HG03354 (cell line): ENCODE measurements around the gene FHOD3.

Experiments used
- ATAC-seq: cut with Tn5 transposase; IDR thresholded peaks from one replicate; pipeline ENCODE4 v1.9.1; 2021; ENCODE audit warnings: mild to moderate bottlenecking; ENCODE audit not compliant: unreplicated experiment, poor library complexity, severe bottlenecking

FHOD3 gene

DNA sequence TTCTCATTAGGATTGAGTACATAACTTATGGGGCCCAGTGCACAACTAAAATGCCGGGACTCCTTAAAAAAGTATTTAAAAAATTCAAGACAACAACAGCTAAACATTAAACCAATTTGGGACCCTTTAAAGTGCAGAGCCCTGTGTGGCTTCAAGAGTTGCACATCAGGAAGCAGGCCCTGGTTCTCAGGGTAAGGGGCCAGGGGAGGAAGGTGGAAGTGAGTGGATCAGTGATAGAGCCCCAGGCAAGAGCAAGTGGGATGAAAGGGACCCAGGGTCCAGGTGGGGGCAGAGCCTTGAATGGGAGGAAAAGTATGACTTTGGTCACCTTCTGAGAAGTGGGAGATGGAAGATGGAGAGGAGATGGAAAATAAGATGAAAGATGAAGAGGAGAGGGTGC, 2.3 kb upstream of the FHOD3 start:
- ATAC-seq = no peak

DNA sequence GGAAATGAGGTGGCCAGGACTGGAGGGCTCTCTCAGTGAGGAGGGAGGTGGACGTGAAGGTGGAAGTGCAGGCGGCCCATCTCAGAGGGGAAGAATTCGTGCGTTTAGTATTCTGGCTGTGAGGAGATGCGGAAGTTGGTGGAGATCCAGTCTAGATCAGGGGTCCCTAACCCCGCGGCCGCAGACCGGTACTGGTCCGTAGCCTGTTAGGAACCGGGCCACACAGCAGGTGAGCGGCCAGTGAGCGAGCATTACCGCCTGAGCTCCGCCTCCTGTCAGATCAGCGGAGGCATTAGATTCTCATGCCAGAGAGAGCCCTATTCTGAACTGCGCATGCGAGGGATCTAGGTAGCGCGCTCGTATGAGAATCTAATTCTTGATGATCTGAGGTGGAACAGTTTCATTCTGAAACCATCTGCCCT, 1.6 kb upstream of the FHOD3 start:
- ATAC-seq = no peak

DNA sequence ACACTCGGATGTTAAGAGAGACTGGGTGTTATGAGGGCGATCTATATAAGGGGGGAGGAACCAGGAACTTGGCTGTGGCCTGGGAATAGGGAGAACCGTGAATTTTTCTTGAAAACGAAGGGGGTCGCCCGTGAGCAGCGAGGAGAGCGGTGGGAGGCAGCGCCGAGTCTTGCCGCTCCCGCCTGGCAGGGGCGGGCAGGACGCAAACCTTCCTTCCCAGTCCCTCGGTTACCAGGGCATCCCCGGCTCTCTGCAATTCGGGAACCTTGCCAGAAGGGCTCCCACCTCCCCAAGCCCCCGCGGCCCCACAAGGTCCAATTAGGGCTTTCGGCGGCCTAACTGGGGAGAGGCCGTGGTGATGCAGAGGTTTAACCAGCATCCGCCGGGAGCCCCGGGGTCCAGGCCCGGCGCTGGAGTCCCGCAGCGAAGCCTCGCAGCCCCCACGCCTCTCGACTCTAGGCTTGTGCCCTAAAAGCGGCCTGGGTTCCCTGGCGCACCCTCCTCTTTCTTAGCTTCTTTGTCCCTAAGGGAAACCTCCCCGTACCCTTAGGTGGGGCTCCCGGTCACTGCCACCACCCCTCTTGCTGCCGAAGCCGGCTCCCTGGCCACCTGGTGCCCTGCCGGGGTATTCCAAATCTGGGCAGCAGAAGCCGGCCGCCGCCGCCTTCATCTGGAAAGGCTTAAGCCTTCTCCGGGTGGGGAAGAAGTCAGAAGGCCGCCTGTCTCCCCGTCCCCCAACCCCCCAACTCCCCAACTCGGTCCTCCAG, 680 bp upstream of the FHOD3 start:
- ATAC-seq = peak; percentile 27

DNA sequence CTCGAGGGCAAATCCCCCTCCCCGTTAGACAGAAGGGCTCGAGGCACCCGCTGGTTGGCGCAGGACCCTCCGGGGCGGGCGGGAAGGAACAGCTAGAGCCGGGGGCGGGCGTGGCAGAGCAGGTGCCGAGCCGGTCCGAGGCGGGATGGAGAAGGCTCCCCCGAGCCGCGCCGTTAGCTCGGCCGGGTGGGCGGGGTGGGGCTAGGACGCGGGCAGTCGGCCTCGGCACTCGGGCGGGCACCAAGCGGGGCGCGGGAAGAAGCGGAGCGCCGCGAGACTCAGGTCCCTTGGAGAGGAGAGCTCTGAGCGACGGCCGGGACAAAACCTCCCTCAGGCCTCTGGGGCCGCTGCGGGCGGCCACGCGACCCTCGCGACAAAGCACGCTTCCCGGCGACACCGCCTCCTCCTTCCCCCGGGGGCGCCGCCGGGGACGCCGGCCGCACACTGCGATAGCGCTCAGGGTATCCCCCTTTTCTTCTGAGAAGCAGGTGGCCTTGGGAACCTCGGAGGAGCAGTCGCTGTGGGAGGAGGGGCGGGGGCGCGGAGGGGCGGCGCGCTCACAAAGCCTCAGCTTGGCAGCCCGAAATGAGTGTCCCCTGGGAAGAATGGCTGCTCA, 721 bp downstream of the FHOD3 start:
- ATAC-seq = peak; percentile 36

DNA sequence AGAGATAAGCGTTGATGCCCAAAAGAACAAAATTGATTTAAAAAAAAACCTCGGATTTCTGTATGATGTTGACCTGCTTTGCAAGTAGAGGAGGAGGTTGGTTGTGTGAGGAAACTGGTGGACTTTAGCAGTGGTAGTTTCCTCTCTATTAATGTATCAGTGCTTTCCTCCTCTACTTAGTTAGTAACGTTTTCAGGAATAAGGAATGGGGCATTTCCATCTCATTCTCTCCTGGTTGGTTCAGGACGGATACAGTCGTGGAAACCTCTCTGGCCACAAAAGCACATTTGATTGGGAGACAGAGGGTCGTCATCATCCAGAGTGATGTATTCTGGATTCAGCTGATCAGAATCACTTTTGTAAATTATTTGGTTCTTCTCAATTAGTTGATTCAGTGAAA, 1.5 kb downstream of the FHOD3 start:
- no peak for ATAC-seq

DNA sequence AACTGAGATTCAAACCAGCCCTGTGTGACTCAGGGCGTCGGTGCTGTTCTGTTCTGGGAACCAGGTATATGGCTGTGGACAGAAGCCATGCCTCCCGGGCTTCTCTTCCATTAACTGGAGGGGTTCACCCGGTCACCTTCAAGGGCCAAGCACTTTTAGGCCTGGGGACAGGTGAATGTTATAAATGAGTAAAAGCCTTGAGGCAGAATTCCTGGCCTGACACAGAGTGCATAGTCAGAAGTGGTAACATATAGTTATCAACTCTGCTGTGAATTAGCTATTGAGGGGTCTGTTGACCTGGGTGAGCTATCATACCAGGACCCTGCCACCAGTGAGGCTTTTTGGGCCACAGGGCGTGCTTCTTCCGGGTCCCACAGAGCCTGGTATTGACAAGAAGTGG, 2.7 kb downstream of the FHOD3 start:
- ATAC-seq = no peak

DNA sequence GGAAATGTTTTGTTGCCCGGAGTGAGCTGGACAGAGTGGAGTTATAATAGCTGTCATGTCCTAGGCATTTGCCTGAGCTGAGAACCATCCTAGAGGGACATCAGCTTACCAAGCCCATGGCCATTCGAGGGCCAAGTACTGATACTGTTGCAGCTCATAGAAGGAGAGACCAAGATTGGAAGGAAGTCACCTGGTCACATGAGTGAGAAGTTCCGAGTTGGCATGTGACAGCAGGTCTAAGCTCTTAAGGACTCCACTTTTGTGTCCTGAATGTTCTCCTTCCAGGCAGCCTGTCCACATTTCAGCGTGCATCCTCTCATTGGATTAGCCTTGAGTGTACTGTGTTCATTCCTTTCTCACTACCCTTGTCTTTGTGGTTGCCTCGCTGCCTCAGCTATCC, 4.4 kb downstream of the FHOD3 start:
- no peak for ATAC-seq

DNA sequence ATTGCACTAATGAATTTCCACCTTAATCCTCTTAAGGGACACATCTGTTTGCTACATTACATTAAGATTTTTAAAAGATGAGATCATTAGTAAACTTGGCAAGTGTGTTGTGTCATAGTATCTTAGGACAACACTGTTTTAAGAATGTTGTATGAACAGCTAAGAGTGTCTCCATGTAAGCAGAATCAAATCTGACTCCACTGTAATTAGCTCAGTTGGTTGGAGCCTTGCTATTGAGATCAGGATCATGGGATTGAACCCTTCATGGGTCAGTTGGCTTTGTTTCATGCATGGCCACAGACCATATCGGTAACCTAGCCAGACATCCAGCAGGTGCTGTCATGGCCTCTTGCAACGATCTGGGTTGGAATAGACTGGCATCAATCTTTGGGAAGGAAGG, 5.2 kb downstream of the FHOD3 start:
- no peak for ATAC-seq

DNA sequence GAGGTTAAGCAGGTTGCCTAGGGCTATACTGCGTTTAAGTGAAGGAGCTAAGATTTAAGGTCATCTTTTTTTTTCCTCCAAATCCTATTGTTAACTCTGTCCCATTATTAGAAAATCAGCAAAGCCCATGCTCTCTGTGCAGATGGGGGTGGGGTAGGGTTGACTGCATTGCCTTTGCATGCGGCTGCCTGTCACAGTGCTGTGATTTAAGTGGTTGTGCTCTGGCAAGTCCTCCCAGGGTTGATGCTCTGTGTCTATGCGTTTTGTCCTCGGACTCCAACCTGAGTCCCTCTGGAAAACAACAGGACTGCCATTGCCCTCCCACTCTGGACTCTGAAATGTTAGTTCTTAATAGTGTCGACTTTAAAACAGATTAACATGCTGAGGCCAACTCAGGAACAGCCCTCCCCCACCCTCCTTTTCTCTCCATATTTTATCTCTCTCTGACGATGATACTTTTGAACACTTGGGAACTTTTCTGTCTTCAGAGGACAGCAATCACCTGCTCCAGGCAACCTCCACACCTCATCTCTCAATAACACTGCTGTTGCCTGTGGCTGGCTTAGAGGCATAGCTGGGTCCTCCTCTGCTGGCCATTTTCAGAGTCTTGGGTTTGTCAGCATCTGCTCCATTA, 5.8 kb downstream of the FHOD3 start:
- no peak for ATAC-seq

DNA sequence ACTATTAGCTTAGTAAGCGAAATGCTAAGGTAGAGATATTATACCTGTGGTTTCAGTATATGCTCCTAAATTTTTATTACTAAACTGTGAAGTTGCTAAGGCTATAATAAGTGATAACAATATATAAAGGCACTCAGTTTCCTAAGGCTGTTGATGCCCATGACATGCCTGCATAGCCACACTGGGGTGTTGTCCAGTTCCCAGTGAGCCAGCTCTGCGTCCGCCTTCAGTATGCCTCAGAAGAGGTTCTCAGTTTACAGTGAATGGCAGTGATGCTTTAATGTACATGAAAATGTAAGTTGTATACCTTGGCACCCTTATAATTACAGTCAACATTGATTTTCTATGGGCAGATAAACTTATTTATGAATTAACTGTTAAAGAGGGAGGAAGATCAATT, 7.2 kb downstream of the FHOD3 start:
- no peak for ATAC-seq

DNA sequence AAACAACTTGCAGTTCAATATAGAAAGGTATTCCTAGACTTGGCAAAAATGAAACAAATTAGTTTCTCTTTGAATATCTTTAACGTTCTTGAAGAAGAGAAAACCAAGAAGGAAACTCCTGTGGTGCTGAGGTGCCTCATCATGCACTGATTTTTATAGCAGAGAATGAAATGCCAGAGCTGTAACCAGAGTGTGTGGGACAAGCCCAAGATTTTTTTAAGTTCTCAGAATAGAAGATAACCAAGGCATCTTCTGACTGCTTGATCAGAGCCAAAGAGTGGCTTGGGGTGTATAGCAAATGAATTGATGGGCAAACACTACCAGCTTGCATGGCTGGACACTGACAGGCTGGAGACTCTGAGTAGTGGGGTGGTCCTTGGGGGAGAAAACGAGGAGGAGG, 7.9 kb downstream of the FHOD3 start:
- no peak for ATAC-seq

DNA sequence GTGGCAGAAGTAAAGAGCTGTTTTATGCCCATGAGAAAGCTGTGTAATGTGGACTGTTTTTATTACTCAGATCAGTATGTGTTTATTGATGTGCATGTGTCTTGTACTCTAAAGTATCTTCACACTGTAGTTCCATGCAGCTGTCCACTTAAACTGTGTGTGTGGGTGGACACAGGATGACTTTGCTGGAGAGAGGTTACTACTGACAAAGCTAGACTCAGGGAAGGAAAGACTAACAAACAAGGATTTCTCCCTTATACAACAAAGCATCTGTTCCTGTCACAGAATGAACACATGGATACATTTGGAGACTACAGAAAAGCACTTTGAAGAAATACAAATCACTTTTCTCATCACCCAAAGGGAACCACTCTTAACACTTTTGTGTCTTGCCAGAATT, 10.0 kb downstream of the FHOD3 start:
- no peak for ATAC-seq

DNA sequence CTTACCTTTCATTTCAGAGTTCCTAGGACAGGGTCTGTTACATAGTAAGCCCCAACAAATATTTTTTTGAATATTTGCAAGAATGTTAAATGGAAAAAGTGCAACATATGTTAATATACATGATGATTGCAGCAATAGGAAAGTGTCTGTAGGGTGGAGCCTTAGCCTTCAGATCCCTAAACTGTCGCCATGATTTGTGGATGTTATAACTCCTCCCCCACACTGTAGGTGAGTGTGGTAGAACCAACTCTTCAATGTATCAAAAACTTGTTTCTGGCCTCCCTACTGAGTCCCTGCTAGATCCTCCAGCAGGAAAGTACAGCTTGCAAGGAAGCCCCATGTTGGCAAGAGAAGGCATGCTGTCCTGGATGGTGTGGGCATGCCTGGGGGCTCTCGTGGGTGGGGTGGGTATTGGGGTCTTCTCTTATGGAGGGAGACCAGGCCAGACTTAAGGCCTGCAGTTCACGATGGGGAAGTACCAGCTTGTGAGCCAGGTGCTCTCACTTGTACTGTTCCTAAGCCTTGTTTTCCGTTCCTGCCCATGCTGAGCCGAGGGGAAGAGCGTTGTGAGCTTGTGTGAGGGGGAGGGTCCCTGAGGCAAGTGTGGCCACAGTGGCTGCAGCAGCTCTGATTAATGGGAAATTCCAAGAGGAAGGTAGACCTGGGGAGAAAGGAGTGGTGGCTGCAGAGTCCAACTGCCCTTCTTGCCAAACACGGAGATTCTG, 11.4 kb downstream of the FHOD3 start:
- no peak for ATAC-seq

DNA sequence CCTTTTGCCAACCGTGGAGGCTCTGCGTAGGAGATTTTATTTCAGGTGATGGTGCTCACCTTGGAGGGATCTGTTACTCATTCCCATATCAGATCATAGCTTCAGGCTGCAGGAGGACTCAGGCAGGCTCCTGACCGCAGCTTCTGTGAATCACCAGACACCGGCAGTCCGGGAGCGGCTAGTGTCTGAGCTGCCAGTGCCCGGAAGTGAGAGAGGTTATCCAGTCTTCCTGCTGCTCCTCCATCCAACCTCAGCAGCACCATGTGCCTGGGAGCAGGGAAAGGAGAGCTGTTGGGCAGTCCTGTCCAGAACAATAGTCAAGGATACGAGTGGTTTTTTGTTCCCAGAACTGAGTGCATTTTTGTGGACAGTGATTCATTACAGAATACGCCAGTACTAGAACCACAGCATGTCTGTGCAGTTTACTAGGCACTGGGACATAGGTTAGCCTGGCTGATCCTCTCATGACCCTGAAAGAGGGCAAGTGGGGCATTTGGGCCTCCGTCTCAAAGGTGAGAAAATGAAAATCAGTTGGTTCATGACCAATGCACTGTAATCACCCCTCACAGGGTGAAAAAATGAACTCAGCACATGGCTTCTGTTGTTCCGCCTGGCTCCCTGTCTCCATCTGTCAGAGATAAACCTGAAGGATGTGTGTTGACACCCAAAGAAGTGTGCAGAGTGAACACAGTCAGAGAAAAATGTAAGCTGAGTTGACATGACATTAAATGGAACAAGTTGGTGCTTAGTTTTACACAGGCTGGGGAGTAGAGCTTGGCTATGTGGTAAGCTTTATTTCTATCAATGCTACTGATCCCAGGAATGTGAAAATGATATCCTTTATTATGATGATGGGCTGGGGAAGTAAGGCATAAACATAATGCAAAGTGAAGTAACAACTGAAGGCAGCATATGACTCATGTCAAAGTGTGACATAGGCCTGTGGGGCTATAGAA, 12.2 kb downstream of the FHOD3 start:
- ATAC-seq = no peak

DNA sequence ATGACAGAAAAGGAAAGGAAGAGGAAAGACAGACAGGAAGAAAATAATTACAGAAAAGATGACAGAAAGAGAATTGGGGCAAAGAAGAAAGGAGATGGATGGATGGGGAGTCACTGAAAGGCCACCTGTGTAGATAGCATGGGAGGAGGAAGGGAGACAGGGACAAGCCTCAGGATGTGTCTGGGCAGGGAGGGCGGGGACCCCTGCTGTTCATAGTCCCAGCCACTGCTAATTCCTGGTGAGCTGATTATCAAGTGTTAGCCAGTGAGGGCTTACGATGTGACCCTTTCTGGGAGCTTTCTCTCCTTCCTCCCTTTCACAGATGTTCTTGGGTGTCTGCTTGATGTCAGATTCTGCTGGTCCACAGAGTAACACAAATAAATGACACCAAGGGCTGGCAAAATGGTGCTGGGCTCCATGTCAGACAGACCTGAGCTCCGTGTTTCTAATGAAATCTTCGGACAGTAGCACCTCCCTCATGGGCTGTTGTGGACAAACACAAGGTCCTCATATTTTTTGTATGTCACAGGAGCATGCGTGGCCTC, 13.6 kb downstream of the FHOD3 start:
- no peak for ATAC-seq

DNA sequence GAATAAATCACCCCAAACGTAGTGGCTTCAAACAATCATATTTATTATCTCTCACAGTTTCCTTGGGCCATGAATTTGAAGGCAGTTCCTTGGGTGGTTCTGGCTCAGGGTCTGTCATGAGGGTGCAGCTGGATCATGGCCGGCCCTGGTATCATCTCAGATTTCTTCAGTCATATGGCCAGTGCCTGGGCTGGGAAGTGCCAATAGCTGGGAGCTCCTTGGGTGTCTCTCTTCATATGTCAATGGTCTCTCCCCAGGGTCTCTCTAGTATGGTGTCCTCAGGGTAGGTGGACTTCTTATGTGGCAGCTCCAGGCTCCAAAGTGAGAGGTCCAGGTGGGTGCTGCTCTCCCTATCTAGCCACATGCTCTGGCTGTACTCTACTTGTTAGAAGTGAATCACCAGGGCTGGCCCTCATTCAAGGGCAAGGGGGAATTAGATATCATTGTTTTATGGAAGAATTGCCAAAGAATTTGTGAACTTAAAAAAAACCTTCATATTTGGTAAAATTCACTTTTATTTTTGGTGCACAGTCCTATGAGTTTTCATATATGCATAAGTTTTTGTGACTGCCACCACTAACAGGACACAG, 15.4 kb downstream of the FHOD3 start:
- ATAC-seq = no peak

DNA sequence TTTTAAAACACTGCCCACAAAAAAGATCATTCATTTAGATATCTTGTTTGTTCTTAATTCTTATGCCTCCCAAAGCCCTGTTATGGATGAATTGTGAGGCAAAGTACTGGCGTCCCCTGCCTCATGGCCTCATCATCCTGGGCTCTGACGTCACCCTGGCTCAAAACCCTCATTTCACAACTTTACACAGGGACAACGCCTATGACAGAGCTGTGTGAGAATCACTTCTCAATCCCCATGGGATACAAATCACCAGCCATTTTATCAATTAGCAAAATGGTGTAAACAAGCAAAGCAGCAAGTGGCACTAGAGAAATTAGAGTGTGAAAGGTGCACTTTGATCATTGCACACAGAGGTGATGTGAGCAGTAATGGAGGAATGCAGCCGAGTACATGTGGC, 16.6 kb downstream of the FHOD3 start:
- ATAC-seq = no peak

DNA sequence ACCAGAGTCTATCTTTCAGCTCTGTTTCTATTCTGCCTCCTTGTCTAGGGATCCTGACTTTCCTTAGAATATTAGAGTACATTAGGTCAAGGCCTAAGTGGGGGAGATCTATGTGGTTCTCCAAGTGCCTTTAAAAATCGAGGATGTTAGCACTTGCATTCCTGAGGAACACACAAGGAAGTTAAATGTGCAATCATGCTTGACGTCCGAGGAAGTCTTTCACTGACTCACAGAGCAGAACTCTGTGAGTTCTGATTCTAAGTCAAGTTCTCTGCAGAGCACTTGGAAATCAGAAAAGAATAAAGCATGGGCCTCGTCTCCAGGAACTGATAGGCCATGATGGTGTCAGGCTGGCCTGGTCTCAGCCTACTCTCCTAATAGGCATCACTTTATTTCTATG, 17.2 kb downstream of the FHOD3 start:
- no peak for ATAC-seq

DNA sequence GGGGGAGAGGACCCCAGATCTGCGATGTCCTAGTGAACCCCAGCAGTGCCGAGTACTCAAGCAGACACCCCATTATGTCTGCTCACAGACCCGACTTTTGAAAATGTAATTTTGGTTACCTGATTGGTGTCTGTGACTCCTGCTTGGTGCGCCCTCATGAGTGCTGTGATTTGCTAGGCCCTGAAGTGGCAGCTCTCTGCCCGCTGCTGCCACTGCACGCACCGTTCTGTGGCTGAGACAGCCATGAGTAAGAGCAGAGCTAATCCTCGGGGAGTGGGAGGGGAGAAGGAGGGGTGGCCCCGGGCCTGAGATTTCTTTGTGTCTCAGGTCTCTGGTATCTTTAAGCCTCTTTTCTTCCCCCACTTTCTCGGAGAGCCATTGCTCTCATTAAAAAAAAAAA, 18.2 kb downstream of the FHOD3 start:
- ATAC-seq = no peak
